ENCODE data around the gene ZBTB18.

- no peak for TF ChIP-seq EP300 (IDR thresholded peaks at IDR 0.05)
- TF ChIP-seq CTCF (IDR thresholded peaks at IDR 0.05): no peak
- TF ChIP-seq POLR2A (IDR thresholded peaks at IDR 0.05): peak in 1 of 4 donors; percentile 24
Observed at GRCh38 chr1:244049162-244050013, 1.7 kb upstream of the ZBTB18 start.

All from upper lobe of left lung (tissue), 4 donors.